22Rv1 (cell line): Measurements from ENCODE around the gene VSTM4.

Source experiments
- ZFX ChIP-seq: fragments of 450-650 bp; IDR thresholded peaks from 2 replicates; pipeline ENCODE4 v1.6.1; 2017; ENCODE audit warnings: antibody characterized with exemption, borderline replicate concordance
- TF ChIP-seq, protein P1 (sequence below): fragments of 450-650 bp; IDR thresholded peaks from 2 replicates; pipeline ENCODE4 v1.5.1; 2017; ENCODE audit warnings: mild to moderate bottlenecking

DNA sequence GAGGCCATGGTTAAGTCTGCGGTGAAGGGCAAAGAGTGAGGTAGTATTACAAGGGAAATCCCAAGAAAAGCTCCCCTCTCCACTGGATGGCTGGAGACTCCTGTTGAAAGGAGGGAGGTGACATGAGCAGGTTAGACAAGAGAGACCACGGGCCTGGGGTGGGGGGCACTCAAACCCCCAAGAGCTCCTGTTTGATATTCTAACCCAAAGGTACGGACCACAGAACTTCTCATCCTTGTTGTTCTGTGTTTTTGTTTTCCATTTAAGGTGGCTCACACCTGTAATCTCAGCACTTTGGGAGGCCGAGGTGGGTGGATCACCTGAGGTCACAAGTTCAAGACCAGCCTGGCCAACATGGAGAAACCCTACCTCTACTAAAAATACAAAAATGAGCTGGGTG, 11.6 kb downstream of the VSTM4 start:
- TF ChIP-seq ZFX = no peak
- TF ChIP-seq, protein P1, sequence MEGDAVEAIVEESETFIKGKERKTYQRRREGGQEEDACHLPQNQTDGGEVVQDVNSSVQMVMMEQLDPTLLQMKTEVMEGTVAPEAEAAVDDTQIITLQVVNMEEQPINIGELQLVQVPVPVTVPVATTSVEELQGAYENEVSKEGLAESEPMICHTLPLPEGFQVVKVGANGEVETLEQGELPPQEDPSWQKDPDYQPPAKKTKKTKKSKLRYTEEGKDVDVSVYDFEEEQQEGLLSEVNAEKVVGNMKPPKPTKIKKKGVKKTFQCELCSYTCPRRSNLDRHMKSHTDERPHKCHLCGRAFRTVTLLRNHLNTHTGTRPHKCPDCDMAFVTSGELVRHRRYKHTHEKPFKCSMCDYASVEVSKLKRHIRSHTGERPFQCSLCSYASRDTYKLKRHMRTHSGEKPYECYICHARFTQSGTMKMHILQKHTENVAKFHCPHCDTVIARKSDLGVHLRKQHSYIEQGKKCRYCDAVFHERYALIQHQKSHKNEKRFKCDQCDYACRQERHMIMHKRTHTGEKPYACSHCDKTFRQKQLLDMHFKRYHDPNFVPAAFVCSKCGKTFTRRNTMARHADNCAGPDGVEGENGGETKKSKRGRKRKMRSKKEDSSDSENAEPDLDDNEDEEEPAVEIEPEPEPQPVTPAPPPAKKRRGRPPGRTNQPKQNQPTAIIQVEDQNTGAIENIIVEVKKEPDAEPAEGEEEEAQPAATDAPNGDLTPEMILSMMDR = no peak
